ENCODE results near the gene BST2. TPM values are rescaled to one million over a fixed set of nuclear protein-coding genes. Genes with fewer than 3 reads are reported as not detected.

Gene BST2
- total and polyA plus RNA-seq, 9 of the 15 experiments (the other 6 are each of a cell fraction or from before 2014, with no cell fraction given): 11.2 to 232 (median 151) TPM

- no peak for TF ChIP-seq SAFB2 (IDR thresholded peaks at IDR 0.05; ENCODE audit: borderline replicate concordance, low read depth, low read length, severe bottlenecking)
- TF ChIP-seq PATZ1 (CRISPR knock-in tag; IDR thresholded peaks at IDR 0.05; ENCODE audit: borderline replicate concordance): no peak
- TF ChIP-seq MBD2 (IDR thresholded peaks at IDR 0.05; ENCODE audit: borderline replicate concordance, low read depth): no peak
- no peak for TF ChIP-seq NFE2 (IDR thresholded peaks at IDR 0.05; ENCODE audit: low read depth)
- TF ChIP-seq NR2C2 (CRISPR knock-in tag; IDR thresholded peaks at IDR 0.05): 0 out of 2 replicates have a peak, but pooled peaks have one; percentile 20
- TF ChIP-seq NR2C2 (tag; IDR thresholded peaks at IDR 0.05): no peak
- TF ChIP-seq BRF2 (IDR thresholded peaks at IDR 0.05; ENCODE audit: borderline replicate concordance, insufficient read depth, insufficient read length): no peak
- no peak for TF ChIP-seq PHF8 (IDR thresholded peaks at IDR 0.05; ENCODE audit: borderline replicate concordance, low read length)
- no peak for TF ChIP-seq RNF219 (CRISPR knock-in tag; IDR thresholded peaks at IDR 0.05)
- TF ChIP-seq USF2 (CRISPR knock-in tag; IDR thresholded peaks at IDR 0.05): no peak
- no peak for TF ChIP-seq ZFP91 (CRISPR knock-in tag; IDR thresholded peaks at IDR 0.05)
- no peak for TF ChIP-seq RUNX1 (IDR thresholded peaks at IDR 0.05; ENCODE audit: low read depth)
- no peak for TF ChIP-seq SNRNP70 (optimal IDR thresholded peaks at IDR 0.05; ENCODE audit: low read depth, low read length)
- TF ChIP-seq ETS2 (tag; IDR thresholded peaks at IDR 0.05; ENCODE audit: borderline replicate concordance, poor library complexity, severe bottlenecking): no peak
- TF ChIP-seq ILK (tag; IDR thresholded peaks at IDR 0.05; ENCODE audit: borderline replicate concordance, low read depth): no peak
- TF ChIP-seq MAFG (tag; conservative IDR thresholded peaks at IDR 0.05): no peak
- TF ChIP-seq ZNF184 (CRISPR knock-in tag; IDR thresholded peaks at IDR 0.05): no peak
- TF ChIP-seq PREB (CRISPR knock-in tag; IDR thresholded peaks at IDR 0.05): no peak
- no peak for TF ChIP-seq C11orf30 (IDR thresholded peaks at IDR 0.05; ENCODE audit: low read depth)
Observed at GRCh38 chr19:17394891-17395415, 10.5 kb downstream of the BST2 start (continued).
